SK-MEL-5 (cell line): ENCODE measurements around the gene LHFPL3. TPM values are rescaled to one million over a fixed set of nuclear protein-coding genes. Genes with fewer than 3 reads are reported as not detected.

Source experiments
- DNase-seq: peaks from one replicate; pipeline ENCODE4 v3.0.0-alpha.2; 2016; ENCODE audit warnings: low read depth, low spot score
- in situ Hi-C: cut with HindIII; loops from 2 replicates; pipeline ENCODE4 v1.10.0; 2016; ENCODE audit warnings: low sequenced_read_pairs, high pct_unique_total_duplicates, low pct_unique_long_range_greater_than_20kb
- total RNA-seq: library from RNA; depleted of rRNA; stranded (reverse); fragments of >200 nt; shearing (Covaris generic); gene quantifications from 2 replicates; pipeline ENCODE4 v1.2.3, GENCODE V29; 2014

Gene LHFPL3
- total RNA-seq, 1 experiment from 2014 or later = 0.26 TPM

- in situ Hi-C loops = no loop called here
- DNase-seq = no peak
These were observed 510.3 kb downstream of the LHFPL3 start for GRCh38 chr7:104838537-104839299.

- DNase-seq = no peak
- in situ Hi-C loops = no loop called here
These were observed 511.4 kb downstream of the LHFPL3 start for GRCh38 chr7:104839842-104840241.

GRCh38 chr7:104841798-104842197 lies 513.4 kb downstream of the LHFPL3 start:
- in situ Hi-C loops = no loop called here
- no peak for DNase-seq

- no peak for DNase-seq
- in situ Hi-C loops = no loop called here
These were observed 514.8 kb downstream of the LHFPL3 start for GRCh38 chr7:104843198-104843597.

GRCh38 chr7:104845557-104845956 lies 517.2 kb downstream of the LHFPL3 start:
- in situ Hi-C loops = no loop called here
- no peak for DNase-seq

GRCh38 chr7:104846731-104847130 lies 518.3 kb downstream of the LHFPL3 start:
- DNase-seq = no peak
- in situ Hi-C loops = no loop called here

GRCh38 chr7:104848138-104848990 lies 520.0 kb downstream of the LHFPL3 start:
- in situ Hi-C loops = no loop called here
- DNase-seq = peak; percentile 95

- DNase-seq = no peak
- in situ Hi-C loops = no loop called here
These were observed 522.0 kb downstream of the LHFPL3 start for GRCh38 chr7:104850374-104850773.

- DNase-seq = no peak
- in situ Hi-C loops = no loop called here
These were observed 522.9 kb downstream of the LHFPL3 start for GRCh38 chr7:104851268-104851667.

GRCh38 chr7:104852386-104852785 lies 524.0 kb downstream of the LHFPL3 start:
- DNase-seq = peak; percentile 65
- in situ Hi-C loops = no loop called here

- no peak for DNase-seq
- in situ Hi-C loops = no loop called here
These were observed 527.5 kb downstream of the LHFPL3 start for GRCh38 chr7:104855861-104856260.

GRCh38 chr7:104857458-104858425 lies 529.3 kb downstream of the LHFPL3 start:
- no peak for DNase-seq
- in situ Hi-C loops = no loop called here

GRCh38 chr7:104859754-104860426 lies 531.5 kb downstream of the LHFPL3 start:
- no peak for DNase-seq
- in situ Hi-C loops = no loop called here

GRCh38 chr7:104861729-104862390 lies 533.5 kb downstream of the LHFPL3 start:
- DNase-seq = no peak
- in situ Hi-C loops = no loop called here

- in situ Hi-C loops = no loop called here
- peak; percentile 89 for DNase-seq
These were observed 534.3 kb downstream of the LHFPL3 start for GRCh38 chr7:104862719-104863118.

- DNase-seq = no peak
- in situ Hi-C loops = no loop called here
These were observed 545.0 kb downstream of the LHFPL3 start for GRCh38 chr7:104873401-104873800.

GRCh38 chr7:104878577-104878976 lies 550.2 kb downstream of the LHFPL3 start:
- no peak for DNase-seq
- in situ Hi-C loops = no loop called here
